GM23338 (cell line): ENCODE data around the gene TMEM185B. TPM values are rescaled to one million over a fixed set of nuclear protein-coding genes. Genes with fewer than 3 reads are reported as not detected.
A peak's percentile ranks its signal among the peaks of the same experiment; 100 is the strongest.

Experiments
- ATAC-seq: fragments of 200-7000 bp; cut with Tn5 transposase; 3 replicates; pipeline ENCODE4 v1.9.1; 2020
- DNase-seq: peaks from one replicate; pipeline ENCODE4 v3.0.0-alpha.2; 2015; ENCODE audit warnings: low spot score
- H2AFZ ChIP-seq: fragments of 200-600 bp; sonication (generic); 2 replicates; pipeline ENCODE4 v1.8.0; 2016; ENCODE audit warnings: antibody characterized with exemption, mild to moderate bottlenecking, moderate library complexity
- H3F3A ChIP-seq: fragments of 200-600 bp; sonication (generic); replicated peaks from 2 replicates; pipeline ENCODE4 v1.8.0; 2017; ENCODE audit warnings: antibody characterized with exemption, mixed run types, low read depth
- H3K27ac ChIP-seq: fragments of 200-600 bp; sonication (generic); 2 replicates; pipeline ENCODE4 v1.6.1; 2016; ENCODE audit warnings: low read depth
- H3K27me3 ChIP-seq: fragments of 200-600 bp; sonication (generic); 2 replicates; pipeline ENCODE4 v1.8.0; 2016; ENCODE audit warnings: mild to moderate bottlenecking, mixed run types, moderate library complexity; ENCODE audit not compliant: insufficient read depth
- H3K36me3 ChIP-seq: fragments of 200-600 bp; sonication (generic); 2 replicates; pipeline ENCODE4 v1.8.0; 2016; ENCODE audit warnings: mild to moderate bottlenecking; ENCODE audit not compliant: insufficient read depth
- H3K4me1 ChIP-seq: fragments of 200-600 bp; sonication (generic); 2 replicates; pipeline ENCODE4 v1.8.0; 2016; ENCODE audit warnings: mild to moderate bottlenecking, moderate library complexity; ENCODE audit not compliant: insufficient read depth
- H3K4me2 ChIP-seq: fragments of 200-600 bp; sonication (generic); 2 replicates; pipeline ENCODE4 v1.7.1; 2017; ENCODE audit warnings: mixed run types
- H3K4me3 ChIP-seq: fragments of 200-600 bp; sonication (generic); 2 replicates; pipeline ENCODE4 v1.6.1; 2016; ENCODE audit warnings: mixed run types
- H3K79me2 ChIP-seq: fragments of 200-600 bp; sonication (generic); replicated peaks from 2 replicates; pipeline ENCODE4 v1.8.0; 2017; ENCODE audit warnings: mild to moderate bottlenecking; ENCODE audit not compliant: insufficient read depth
- H3K9me2 ChIP-seq: fragments of 200-600 bp; sonication (generic); 2 replicates; pipeline ENCODE4 v1.8.0; 2017; ENCODE audit not compliant: insufficient read depth
- H4K20me1 ChIP-seq: fragments of 200-600 bp; sonication (generic); replicated peaks from 2 replicates; pipeline ENCODE4 v1.8.0; 2017; ENCODE audit warnings: mild to moderate bottlenecking; ENCODE audit not compliant: insufficient read depth
- H3K27ac Mint-ChIP-seq: 2 replicates; pipeline ENCODE4 v1.8.0; 2020; ENCODE audit warnings: inconsistent platforms, mild to moderate bottlenecking, moderate library complexity, mixed read lengths
- H3K27me3 Mint-ChIP-seq: 3 replicates; pipeline ENCODE4 v1.8.0; 2022; ENCODE audit warnings: low read depth, mild to moderate bottlenecking, moderate library complexity, mixed read lengths, inconsistent platforms; ENCODE audit not compliant: insufficient read depth, poor library complexity
- H3K36me3 Mint-ChIP-seq: 3 replicates; pipeline ENCODE4 v1.8.0; 2021; ENCODE audit warnings: low read depth, mild to moderate bottlenecking, inconsistent platforms, moderate library complexity, mixed read lengths
- H3K4me1 Mint-ChIP-seq: 3 replicates; pipeline ENCODE4 v1.8.0; 2020; ENCODE audit warnings: mild to moderate bottlenecking, inconsistent platforms, mixed read lengths
- H3K4me3 Mint-ChIP-seq: 3 replicates; pipeline ENCODE4 v1.8.0; 2021; ENCODE audit warnings: moderate library complexity, mild to moderate bottlenecking, inconsistent platforms, mixed read lengths
- H3K9me3 Mint-ChIP-seq: 3 replicates; pipeline ENCODE4 v1.8.0; 2020; ENCODE audit warnings: moderate library complexity, mild to moderate bottlenecking, inconsistent platforms, mixed read lengths
- CREB1 ChIP-seq: fragments of 250-450 bp; sonication (Bioruptor Pico); IDR thresholded peaks from 2 replicates; pipeline ENCODE4 v1.5.0; 2020; ENCODE audit warnings: low read depth, mild to moderate bottlenecking, moderate library complexity
- EZH2phosphoT487 ChIP-seq: fragments of 200-600 bp; sonication (generic); IDR thresholded peaks from one replicate; pipeline ENCODE4 v1.8.1; 2018; ENCODE audit warnings: antibody characterized with exemption; ENCODE audit not compliant: unreplicated experiment
- polyA plus RNA-seq: library from polyadenylated mRNA; unstranded; fragments of >200 nt; fragmentation: Nextera tagmentation; extraction: Ambion mirVana; gene quantifications from 2 replicates; pipeline ENCODE4 v1.2.1, GENCODE V29; 2016
- total RNA-seq: library from RNA; depleted of rRNA; stranded (reverse); fragments of >200 nt; shearing (Covaris generic); gene quantifications from 2 replicates; pipeline ENCODE4 v1.2.3, GENCODE V29; 2014
- TF ChIP-seq, protein P1 (sequence below): IDR thresholded peaks from one replicate; pipeline ENCODE4 v1.6.1; 2018; ENCODE audit warnings: antibody characterized with exemption; ENCODE audit not compliant: unreplicated experiment
- TF ChIP-seq, protein P2 (sequence below), 2 experiments: fragments of 200-600 bp in 1 of 2; sonication (generic) in 1 of 2; conservative IDR thresholded peaks; 2 replicates each; pipeline versions ENCODE4 v1.5.1 to v1.6.1; 2016 to 2017; ENCODE audit warnings: antibody characterized with exemption in 2 of 2, low read depth in 2 of 2, mild to moderate bottlenecking in 2 of 2, moderate library complexity in 1 of 2
- TF ChIP-seq, protein P3 (sequence below): IDR thresholded peaks from 2 replicates; pipeline ENCODE4 v1.6.1; 2016; ENCODE audit warnings: antibody characterized with exemption

Gene TMEM185B
- total and polyA plus RNA-seq, 2 experiments from 2014 or later: 3.9 to 24.4 TPM

DNA sequence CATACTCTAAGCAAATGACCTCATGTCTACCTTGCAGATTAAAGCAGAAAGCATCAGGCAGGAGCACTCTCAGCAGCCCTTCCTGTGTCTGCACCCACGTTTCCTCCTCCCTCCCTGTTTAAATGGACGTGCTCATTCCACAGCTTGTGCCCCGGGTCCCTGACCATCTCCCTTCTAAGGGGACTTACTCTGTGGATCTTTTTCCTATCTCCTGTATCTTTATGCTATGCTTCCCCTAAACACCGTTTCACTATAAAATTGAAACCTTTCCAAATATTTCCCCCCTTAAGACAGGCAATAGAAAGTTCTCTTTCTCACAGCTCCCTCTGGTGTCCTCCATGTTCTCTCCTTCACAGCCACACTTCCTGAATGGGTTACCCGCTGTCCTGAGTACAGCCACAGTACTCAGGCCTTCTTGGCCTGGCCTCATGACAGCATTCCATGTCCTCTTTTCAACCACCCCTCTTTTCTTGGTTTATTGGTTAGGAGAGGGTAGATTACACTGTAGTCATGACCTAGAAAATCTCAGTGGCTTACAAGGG is 41.1 kb downstream of the TMEM185B start:
- H3K4me3 ChIP-seq: no peak overlapping the region
- H3K79me2 ChIP-seq: no peaks in the 10 kb centered on the region
- no peaks in the 10 kb centered on the region for H3K36me3 ChIP-seq
- Mint-ChIP-seq H3K27me3 (peaks cover 6% of the 10 kb centered on the region), H3K36me3 (no peaks in the 10 kb centered on the region), H3K27ac (no peak overlapping the region), H3K4me1 (peaks cover 12% of the 10 kb centered on the region; the same call in 2 of the 3 replicates), H3K4me3 (no peak overlapping the region; the same call in 2 of the 3 replicates), H3K9me3 (peaks cover 3% of the 10 kb centered on the region; the same call in 1 of the 3 replicates)
- H3K27me3 ChIP-seq: no peaks in the 10 kb centered on the region
- no peak overlapping the region for H2AFZ ChIP-seq
- no peak overlapping the region for H3K4me2 ChIP-seq
- ATAC-seq (no peak; the same call in 2 of the 3 replicates), DNase-seq (no peak)
- H3K4me1 ChIP-seq: no peaks in the 10 kb centered on the region; the same call in 1 of the 2 replicates
- no peaks in the 10 kb centered on the region for H3F3A ChIP-seq
- H4K20me1 ChIP-seq: no peaks in the 10 kb centered on the region
- no peaks in the 10 kb centered on the region for H3K9me2 ChIP-seq
- TF ChIP-seq, protein P1, sequence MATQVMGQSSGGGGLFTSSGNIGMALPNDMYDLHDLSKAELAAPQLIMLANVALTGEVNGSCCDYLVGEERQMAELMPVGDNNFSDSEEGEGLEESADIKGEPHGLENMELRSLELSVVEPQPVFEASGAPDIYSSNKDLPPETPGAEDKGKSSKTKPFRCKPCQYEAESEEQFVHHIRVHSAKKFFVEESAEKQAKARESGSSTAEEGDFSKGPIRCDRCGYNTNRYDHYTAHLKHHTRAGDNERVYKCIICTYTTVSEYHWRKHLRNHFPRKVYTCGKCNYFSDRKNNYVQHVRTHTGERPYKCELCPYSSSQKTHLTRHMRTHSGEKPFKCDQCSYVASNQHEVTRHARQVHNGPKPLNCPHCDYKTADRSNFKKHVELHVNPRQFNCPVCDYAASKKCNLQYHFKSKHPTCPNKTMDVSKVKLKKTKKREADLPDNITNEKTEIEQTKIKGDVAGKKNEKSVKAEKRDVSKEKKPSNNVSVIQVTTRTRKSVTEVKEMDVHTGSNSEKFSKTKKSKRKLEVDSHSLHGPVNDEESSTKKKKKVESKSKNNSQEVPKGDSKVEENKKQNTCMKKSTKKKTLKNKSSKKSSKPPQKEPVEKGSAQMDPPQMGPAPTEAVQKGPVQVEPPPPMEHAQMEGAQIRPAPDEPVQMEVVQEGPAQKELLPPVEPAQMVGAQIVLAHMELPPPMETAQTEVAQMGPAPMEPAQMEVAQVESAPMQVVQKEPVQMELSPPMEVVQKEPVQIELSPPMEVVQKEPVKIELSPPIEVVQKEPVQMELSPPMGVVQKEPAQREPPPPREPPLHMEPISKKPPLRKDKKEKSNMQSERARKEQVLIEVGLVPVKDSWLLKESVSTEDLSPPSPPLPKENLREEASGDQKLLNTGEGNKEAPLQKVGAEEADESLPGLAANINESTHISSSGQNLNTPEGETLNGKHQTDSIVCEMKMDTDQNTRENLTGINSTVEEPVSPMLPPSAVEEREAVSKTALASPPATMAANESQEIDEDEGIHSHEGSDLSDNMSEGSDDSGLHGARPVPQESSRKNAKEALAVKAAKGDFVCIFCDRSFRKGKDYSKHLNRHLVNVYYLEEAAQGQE: no peak
- TF ChIP-seq, protein P2, sequence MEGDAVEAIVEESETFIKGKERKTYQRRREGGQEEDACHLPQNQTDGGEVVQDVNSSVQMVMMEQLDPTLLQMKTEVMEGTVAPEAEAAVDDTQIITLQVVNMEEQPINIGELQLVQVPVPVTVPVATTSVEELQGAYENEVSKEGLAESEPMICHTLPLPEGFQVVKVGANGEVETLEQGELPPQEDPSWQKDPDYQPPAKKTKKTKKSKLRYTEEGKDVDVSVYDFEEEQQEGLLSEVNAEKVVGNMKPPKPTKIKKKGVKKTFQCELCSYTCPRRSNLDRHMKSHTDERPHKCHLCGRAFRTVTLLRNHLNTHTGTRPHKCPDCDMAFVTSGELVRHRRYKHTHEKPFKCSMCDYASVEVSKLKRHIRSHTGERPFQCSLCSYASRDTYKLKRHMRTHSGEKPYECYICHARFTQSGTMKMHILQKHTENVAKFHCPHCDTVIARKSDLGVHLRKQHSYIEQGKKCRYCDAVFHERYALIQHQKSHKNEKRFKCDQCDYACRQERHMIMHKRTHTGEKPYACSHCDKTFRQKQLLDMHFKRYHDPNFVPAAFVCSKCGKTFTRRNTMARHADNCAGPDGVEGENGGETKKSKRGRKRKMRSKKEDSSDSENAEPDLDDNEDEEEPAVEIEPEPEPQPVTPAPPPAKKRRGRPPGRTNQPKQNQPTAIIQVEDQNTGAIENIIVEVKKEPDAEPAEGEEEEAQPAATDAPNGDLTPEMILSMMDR (conservative IDR thresholded peaks at IDR 0.05; ENCODE audit: low read depth in 2 of 2): peak; percentile 30 to 43; a peak in 3 of 4 replicates
- no peak overlapping the region for H3K27ac ChIP-seq

DNA sequence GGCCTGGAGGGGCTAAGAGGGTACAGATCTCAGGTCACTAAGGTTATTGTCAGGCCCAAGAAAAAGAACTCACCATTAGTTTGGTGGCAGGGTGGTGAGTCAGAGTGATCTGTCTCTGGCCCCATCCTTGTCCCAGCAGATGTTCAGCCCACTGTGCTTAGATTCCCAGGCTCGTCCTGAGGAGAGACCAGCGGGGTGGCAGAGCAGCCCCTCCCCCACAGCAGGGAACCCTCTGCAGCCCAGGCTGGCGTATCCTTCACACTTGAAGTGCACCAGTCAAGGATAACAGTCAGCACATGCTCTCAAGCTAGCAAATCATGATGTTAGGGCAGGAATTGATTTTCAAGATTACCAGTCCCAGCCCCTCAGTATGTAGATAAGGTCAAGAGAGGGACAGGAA is 43.1 kb downstream of the TMEM185B start:
- ATAC-seq (peak; percentile 72), DNase-seq (no peak)
- no peaks in the 10 kb centered on the region for H3K36me3 ChIP-seq
- no peaks in the 10 kb centered on the region for H3K79me2 ChIP-seq
- H3K4me1 ChIP-seq: no peaks in the 10 kb centered on the region; the same call in 1 of the 2 replicates
- H3K4me2 ChIP-seq: no peak overlapping the region
- H3F3A ChIP-seq: no peaks in the 10 kb centered on the region
- H4K20me1 ChIP-seq: no peaks in the 10 kb centered on the region
- Mint-ChIP-seq H3K9me3 (no peaks in the 10 kb centered on the region), H3K27ac (no peak overlapping the region), H3K27me3 (peaks cover 6% of the 10 kb centered on the region), H3K4me3 (no peak overlapping the region), H3K36me3 (no peaks in the 10 kb centered on the region), H3K4me1 (peaks cover 12% of the 10 kb centered on the region; the same call in 2 of the 3 replicates)
- no peak overlapping the region for H2AFZ ChIP-seq
- no peaks in the 10 kb centered on the region for H3K9me2 ChIP-seq
- H3K27me3 ChIP-seq: no peaks in the 10 kb centered on the region
- H3K4me3 ChIP-seq: no peak overlapping the region
- no peak overlapping the region for H3K27ac ChIP-seq
- TF ChIP-seq CREB1: no peak
- TF ChIP-seq, protein P1: no peak
- TF ChIP-seq, protein P3, sequence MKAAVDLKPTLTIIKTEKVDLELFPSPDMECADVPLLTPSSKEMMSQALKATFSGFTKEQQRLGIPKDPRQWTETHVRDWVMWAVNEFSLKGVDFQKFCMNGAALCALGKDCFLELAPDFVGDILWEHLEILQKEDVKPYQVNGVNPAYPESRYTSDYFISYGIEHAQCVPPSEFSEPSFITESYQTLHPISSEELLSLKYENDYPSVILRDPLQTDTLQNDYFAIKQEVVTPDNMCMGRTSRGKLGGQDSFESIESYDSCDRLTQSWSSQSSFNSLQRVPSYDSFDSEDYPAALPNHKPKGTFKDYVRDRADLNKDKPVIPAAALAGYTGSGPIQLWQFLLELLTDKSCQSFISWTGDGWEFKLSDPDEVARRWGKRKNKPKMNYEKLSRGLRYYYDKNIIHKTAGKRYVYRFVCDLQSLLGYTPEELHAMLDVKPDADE: no peak
- TF ChIP-seq EZH2phosphoT487: no peak
- TF ChIP-seq, protein P2 (conservative IDR thresholded peaks at IDR 0.05; ENCODE audit: low read depth in 2 of 2): no peak
